Bronchial smooth muscle cell (primary cell): Measurements from ENCODE around the gene ATRAID. TPM values are rescaled to one million over a fixed set of nuclear protein-coding genes. Genes with fewer than 3 reads are reported as not detected.

Experiments used
- total RNA-seq: library from RNA; depleted of rRNA; stranded (reverse); fragments of >200 nt; gene quantifications from 2 replicates; pipeline ENCODE4 v1.2.1, GENCODE V29; 2014

Gene ATRAID, protein sequence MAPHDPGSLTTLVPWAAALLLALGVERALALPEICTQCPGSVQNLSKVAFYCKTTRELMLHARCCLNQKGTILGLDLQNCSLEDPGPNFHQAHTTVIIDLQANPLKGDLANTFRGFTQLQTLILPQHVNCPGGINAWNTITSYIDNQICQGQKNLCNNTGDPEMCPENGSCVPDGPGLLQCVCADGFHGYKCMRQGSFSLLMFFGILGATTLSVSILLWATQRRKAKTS
- total RNA-seq, result 241 and 261 TPM in 2 replicates

GRCh38 chr2:27211943-27212625 lies at the start of gene ATRAID, which contains the start of gene SLC5A6:
Gene ATRAID (plus strand): TSS chr2:27212041. CDS start chr2:27212369, 328 bp downstream.
Gene SLC5A6 (minus strand): TSS chr2:27212268. CDS start chr2:27207650, 4,618 bp downstream.

DNA sequence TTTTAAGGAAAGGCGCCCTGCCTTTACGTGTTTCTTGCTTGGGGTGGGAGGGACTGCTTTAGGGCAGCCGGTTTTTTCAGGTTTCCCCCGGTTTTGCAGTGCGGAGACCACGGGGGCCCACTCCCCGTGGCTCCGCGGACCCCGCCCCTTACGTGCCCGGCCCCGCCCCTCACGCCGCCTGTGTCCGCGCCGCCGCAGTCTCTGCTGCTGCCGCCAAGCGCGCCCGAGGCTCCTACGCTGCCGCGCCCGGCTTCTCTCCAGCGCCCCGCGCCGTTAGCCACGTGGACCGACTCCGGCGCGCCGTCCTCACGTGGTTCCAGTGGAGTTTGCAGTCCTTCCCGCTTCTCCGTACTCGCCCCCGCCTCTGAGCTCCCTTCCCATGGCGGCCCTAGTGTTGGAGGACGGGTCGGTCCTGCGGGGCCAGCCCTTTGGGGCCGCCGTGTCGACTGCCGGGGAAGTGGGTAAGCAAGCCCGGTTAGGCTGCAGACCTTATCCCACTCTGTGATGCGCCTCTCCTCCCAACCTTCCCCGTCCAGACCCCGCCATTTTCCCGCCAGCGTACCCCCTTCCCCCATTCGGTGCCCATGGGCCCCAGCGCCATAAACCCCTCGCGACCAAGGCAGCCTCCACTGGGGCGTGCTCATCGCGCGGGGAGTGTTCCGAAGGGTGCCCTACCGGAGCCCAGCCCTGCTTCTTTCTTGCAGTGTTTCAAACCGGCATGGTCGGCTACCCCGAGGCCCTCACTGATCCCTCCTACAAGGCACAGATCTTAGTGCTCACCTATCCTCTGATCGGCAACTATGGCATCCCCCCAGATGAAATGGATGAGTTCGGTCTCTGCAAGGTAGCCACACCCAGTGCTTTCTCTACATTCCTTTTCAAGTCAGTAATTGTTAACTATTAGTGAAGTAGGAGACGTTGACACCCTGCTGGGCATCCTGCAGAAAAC lies 5.6 kb downstream of the ATRAID start, which contains the start of gene CAD:
Gene CAD, plus strand, starts transcription at position 197 of the 949 bp plus-strand sequence. Its CDS starts 183 bp downstream, at position 380.

DNA sequence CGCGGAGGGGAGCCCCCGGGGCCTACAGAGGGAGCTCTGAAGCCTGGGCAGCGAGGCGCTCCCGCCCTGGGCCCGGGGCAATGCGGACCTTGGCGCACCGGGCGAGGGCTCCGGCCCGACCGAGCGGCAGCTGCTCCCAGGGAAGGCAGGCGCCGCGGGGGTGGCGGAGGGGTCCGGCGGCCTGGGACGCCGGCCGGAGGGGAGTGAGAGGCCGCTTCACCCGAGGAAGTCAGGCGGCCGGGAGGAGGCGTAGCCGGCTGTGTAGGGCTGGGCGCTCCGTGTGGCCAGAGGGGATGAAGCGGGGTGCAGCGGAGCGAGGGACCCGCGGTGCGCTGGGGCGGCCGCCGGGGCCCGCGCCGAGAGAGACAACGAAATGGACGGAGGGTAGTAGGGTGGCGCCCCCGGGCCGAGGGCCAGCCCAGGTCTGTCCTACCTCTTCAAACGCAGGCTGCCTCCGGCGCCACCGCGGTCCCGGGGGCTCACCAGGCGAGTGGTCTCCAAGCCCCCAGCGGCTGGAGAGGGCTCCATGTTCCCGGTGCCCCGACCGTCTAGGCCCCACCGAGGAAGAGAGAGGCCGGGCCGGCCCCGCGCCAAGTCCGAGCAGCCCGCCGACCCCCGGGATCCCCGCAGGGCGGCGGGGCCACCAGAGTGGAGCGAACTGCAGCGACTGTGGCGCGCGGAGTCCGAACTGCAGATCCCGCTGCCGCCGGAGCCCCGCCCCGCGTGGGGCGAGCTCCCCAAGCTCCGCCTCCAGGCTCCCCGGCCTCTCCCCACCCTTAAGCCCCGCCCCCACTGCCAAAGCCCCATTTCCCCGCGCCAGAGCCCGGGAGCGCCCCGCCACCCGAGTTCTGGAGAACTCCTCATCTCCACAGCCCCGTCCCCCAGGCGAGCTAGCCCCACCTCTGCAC lies 50.8 kb downstream of the ATRAID start, which contains the start of gene SLC30A3:
Gene SLC30A3, minus strand, starts transcription at position 669 of the 908 bp plus-strand sequence. Its CDS starts 141 bp downstream, at position 528.

Other genes starting within 250 kb of the ATRAID start
- gene MAPRE3, start 241.4 kb upstream of the ATRAID start, total RNA-seq, result 3.5 and 5.4 TPM in 2 replicates
- gene TMEM214, start 179.1 kb upstream of the ATRAID start, total RNA-seq, result 22.2 and 27.6 TPM in 2 replicates
- gene AGBL5, start 160.4 kb upstream of the ATRAID start, total RNA-seq, result 18.1 and 20.3 TPM in 2 replicates
- gene OST4, start 140.4 kb upstream of the ATRAID start, total RNA-seq, result 622 and 1,171 TPM in 2 replicates
- 257 and 364 TPM in 2 replicates for gene EMILIN1, start 133.4 kb upstream of the ATRAID start, total RNA-seq
- gene KHK, start 125.3 kb upstream of the ATRAID start, total RNA-seq, result 0.32 and 1.3 TPM in 2 replicates
- gene CGREF1, start 92.9 kb upstream of the ATRAID start, total RNA-seq, result 0.69 and 0.79 TPM in 2 replicates
- 0.16 TPM in 1 of 2 replicates, not detected in the other for gene ABHD1, start 88.2 kb upstream of the ATRAID start, total RNA-seq
- 40.7 TPM in 2 replicates for gene PREB, start 77.4 kb upstream of the ATRAID start, total RNA-seq
- gene PRR30, start 72.6 kb upstream of the ATRAID start, total RNA-seq, result not detected in 2 replicates
- not detected in 2 replicates for gene TCF23, start 63.0 kb upstream of the ATRAID start, total RNA-seq
- gene SLC5A6, start 227 bp downstream of the ATRAID start, total RNA-seq, result 6.6 and 9.1 TPM in 2 replicates
- gene CAD, start 5.3 kb downstream of the ATRAID start, total RNA-seq, result 21.9 and 22.9 TPM in 2 replicates
- gene SLC30A3, start 51.0 kb downstream of the ATRAID start, total RNA-seq, result not detected in 2 replicates
- gene DNAJC5G, start 63.4 kb downstream of the ATRAID start, total RNA-seq, result not detected in 2 replicates
- 0.09 TPM in 1 of 2 replicates, not detected in the other for gene TRIM54, start 70.4 kb downstream of the ATRAID start, total RNA-seq
- 0.16 and 0.26 TPM in 2 replicates for gene UCN, start 96.4 kb downstream of the ATRAID start, total RNA-seq
- gene MPV17, start 111.1 kb downstream of the ATRAID start, total RNA-seq, result 73.6 and 79.1 TPM in 2 replicates
- 13.7 and 23.5 TPM in 2 replicates for gene GTF3C2, start 144.7 kb downstream of the ATRAID start, total RNA-seq
- gene EIF2B4, start 158.3 kb downstream of the ATRAID start, total RNA-seq, result 29.3 and 31.5 TPM in 2 replicates
- 121 and 127 TPM in 2 replicates for gene SNX17, start 158.6 kb downstream of the ATRAID start, total RNA-seq
- gene ZNF513, start 168.7 kb downstream of the ATRAID start, total RNA-seq, result 5.3 and 6.6 TPM in 2 replicates
- gene PPM1G, start 197.6 kb downstream of the ATRAID start, total RNA-seq, result 80.7 and 83.5 TPM in 2 replicates
- 90.0 and 94.5 TPM in 2 replicates for gene NRBP1, start 216.6 kb downstream of the ATRAID start, total RNA-seq
- gene KRTCAP3, start 230.3 kb downstream of the ATRAID start, total RNA-seq, result 0.26 and 0.47 TPM in 2 replicates